NCI-H526 treated with DMSO at 0.1 percent for 48 hours (cell line): ENCODE data around the gene RNF224.

ENCODE experiments used
- DNase-seq: peaks from one replicate; lab custom pipeline; 2025; lab: John Stamatoyannopoulos, UW

Gene RNF224

DNA sequence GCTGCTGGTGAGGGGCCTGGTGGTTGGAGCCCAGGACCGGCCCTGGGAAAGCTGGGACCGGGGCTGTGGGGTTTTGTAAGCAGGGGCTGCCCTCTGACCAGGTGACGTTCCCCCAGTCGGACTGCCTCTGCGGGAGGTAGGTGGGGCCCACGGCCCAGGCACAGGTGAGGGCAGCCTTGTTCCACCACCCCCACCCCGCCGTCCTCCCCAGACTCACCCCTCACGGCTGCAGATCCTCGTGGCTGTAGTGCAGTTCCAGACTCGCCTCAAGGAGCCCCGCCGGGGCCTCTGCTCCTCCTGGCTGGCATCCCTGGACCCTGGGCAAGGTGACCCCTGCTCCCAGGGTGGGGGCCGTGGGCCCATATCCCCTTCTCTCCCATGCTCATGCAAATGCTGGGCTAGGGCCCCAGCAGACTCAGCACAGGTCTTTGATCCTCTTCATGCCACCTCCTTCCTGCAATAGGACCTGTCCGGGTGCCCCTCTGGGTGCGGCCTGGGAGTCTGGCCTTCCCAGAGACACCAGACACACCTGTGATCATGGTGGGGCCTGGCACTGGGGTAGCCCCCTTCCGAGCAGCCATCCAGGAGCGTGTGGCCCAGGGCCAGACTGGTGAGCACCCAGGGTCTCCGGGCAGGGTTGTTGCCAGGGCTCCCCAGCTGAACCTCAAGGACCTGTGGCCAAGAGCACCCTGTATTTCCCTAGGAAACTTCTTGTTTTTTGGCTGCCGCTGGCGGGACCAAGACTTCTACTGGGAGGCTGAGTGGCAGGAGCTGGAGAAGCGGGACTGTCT, 11.9 kb upstream of the RNF224 start:
- no peak for DNase-seq

DNA sequence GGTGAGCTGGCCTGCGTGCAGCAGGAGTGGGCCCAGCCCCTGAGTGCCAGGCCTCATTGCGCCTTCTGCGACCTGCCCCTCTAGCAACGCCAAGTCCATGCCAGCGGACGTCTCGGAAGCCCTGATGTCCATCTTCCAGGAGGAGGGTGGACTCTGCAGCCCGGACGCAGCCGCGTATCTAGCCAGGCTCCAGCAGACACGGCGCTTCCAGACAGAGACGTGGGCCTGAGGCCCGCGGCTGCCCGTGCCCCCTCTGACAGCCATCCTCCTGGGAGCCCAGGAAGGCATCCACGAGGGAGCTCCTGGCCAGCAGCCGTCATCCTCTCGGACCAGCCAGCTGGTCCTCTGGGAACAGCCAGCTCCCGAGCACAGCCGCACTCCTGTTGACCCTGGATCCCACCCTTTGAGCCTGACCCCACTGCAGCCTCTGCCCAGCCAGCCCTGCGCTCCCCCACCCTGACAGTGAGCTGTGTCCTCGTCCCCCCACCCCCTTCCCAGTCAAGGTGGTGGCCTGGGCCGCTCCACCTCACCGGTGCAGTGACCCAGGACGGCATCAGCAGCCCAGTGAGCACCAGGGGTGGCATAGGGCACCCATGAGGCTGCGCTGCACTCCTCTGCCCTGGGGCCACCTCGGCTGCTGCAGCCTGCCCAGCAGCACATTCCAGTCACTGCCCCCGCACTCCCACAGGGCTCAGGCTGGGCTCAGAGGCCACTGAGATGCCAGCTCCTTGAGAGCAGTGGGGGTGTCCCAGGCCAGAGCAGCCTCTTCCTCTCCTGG, 10.9 kb upstream of the RNF224 start:
- DNase-seq: no peak

DNA sequence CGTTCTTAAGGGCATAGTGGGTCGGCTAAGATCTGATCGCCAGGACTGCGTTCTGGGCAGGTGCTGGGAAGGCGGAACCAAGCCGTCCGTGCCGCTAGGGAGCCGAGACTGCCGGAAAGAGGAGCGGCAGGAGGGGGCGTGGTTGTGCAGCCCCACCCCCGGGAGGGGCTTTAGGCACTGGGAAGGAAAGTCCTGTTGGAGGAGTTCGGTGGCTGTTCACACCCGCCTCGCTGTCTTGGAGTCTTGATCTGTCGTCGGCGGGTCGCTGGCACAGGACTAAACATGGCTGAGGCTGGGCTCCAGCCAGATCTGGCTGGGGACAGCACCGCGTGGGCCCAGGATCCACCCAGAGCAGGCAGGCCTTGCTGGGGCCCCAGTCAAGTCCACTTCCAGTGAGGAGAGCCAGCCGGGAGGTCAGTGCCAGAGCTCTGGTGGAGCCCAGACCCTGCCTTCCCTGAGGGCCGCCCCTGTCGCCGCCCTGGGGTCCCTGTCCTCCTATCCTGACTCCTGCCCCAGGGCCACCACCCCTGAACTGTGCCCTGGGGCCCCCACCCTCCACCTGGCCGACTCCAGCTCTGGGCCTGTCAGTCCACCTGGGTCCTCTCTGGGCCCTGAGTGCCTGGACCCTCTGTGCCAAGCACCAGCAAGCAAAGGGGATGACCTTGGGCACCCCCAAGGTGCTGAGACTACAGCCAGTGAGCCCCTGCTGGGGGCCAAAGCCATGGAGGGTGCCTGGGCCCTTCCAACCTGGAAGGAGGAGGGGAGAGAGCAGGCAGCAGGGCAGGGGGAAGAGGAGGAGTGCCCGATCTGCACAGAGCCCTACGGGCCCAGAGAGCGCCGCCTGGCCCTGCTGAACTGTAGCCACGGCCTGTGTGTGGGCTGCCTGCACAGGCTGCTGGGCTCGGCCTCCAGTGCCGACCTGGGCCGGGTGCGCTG, 9.8 kb upstream of the RNF224 start:
- no peak for DNase-seq

DNA sequence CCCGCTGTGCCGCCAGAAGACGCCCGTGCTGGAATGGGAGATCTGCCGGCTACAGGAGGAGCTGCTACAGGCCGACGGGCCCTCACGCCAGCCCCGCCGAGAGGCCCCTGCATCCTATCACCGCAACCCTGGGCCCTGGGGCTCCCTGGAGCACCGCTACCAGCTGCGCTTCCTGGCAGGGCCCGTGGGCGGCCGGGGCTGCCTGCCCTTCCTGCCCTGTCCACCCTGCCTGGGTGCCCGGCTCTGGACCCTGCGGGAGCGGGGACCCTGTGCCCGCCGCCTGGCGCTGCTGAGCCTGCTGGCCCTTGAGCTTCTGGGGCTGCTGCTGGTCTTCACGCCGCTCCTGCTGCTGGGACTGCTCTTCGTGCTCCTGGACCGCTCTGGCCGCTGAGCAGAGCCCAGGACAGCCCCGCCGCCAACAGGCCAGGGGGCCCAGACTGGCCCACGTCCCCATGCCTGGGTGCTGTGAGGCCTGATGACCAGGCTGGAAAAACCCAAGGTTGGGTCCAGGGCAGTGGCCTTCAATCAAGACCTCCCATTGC, 9.0 kb upstream of the RNF224 start:
- no peak for DNase-seq

DNA sequence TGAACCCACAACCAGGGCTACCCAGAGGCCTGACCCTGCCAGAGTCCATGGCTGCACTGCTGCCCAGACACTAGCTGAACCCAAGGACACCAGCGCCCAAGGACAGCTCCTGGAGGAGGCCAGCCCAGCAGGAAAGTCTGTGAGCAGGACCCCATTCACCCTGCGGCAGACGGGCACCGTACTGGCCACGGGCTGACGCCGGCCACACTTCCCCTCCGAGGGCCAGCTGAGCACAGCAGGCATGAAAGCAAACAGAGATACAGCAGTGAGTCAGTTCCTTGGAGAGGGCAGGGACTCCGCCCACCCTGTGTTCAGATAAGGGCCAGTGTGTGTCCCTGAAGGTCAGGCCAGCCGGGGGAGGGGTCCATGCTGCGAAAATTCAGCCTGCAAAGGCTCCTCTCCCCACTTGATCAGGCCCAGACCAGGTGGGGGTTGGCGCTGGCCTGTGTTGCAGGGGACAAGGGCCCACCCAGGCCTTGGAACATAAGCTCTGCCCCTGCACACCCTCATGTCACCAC, 8.5 kb upstream of the RNF224 start:
- DNase-seq: no peak

DNA sequence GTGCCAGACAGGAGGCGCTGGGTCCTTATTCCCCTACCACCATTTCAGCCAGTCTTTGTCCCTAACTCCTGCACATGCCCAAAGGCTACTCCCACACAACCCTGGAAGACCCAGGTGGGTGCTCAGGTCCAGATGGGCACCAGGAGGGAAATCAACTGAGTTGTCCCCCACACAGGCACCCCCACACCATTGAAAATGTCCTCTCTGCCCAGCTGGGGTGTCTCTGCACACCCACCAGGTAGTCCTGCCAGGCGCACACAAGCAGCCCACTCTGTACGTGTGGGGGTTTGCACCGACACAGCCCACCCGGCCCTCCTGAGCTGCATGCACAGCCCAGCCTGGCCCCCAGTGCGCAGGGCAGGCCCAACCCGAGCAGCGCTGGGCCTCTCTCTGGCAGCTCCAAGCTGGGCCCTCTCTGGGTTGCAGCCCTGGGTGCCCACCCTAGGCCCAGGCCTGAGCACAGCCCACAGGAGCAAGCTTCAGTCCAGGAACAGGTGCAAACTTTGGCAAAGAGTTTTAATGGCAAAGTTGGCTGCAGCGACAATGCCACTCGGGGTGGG, 7.5 kb upstream of the RNF224 start:
- no peak for DNase-seq

DNA sequence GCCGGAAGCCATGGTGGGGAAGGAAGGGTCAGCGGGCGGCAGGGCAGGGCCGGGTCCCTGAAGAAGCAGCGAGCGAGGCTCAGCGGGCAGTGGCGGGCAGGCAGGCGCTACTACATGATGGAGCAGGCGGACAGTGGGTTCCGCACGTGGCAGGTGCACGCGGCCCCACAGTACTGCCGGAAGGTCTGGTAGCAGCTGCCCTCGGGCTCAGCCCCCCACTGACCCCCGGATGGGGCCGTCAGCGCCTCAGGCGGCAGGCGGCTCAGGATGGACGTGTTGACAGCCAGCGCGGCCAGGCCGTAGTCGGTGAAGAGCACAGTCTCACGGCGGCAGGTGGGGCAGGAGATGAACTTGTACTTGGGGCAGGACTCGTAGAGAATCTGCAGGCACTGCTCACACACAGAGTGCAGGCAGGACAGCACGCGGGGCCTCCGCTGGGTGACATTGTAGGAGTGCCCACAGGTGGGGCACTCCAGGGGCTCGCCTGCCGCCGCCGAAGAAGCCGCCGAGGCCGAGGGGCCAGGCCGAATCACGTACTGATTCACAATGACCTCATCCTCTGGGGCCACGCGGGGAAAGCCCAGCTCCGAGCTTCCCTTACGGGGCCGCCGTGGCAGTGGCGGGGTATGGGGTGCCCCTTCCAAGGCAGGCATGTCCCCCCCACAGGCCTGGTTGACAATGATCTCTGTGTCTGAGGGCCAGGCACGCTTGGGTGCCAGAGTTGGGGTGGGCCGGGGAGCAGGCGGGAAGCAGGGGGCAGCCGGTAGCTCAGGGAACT, 6.8 kb upstream of the RNF224 start:
- DNase-seq: no peak

DNA sequence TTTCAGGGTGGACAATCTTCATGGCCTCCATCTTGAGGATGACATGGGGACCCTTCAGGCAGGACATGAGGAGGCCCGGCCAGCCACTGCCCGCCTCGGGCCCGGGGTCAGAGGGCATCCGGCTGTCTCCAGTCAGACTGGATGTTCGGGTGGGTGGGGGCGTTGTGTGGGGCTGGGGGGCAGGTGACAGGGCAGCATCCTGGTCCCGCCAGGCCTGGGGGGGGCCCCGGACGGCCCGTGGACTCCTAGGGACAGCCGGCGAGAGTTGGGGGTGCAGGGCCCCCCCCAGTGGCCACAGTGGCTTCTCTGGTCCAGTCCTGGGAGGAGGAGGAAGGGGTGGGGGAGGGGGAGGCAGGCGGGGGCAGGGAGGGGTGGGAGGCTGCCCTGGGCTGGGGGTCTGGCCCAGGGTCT, 6.2 kb upstream of the RNF224 start:
- DNase-seq: no peak

DNA sequence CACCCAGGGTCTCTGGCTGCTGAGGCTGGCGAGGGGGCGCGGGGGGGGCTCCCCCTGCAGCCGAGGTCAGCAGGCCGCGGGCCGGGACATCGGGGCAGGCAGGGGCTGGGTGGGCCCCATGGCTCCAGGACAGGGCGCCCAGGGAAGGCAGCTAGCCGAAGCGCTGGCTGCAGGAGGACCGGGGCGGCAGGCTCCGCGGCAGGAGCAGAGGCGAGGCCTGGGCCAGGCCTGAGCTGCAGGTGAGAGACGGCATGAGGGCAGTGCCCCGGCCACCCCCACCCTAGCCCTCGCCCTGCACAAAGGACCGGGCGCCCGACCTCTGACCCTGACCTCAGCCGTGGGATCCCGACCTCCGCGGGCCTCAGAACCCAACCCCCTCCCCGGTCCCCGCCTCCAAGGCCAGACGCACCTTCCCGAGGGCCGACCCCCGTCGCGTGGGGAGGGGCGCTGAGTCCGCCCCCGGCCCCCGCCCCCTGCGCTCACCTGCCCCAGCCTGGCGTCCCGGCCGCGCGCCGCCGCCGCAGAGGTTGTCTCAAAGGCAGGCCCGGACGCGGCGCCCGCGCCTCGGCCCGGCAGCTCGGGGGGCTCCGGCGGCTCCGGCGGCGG, 5.7 kb upstream of the RNF224 start:
- no peak for DNase-seq

DNA sequence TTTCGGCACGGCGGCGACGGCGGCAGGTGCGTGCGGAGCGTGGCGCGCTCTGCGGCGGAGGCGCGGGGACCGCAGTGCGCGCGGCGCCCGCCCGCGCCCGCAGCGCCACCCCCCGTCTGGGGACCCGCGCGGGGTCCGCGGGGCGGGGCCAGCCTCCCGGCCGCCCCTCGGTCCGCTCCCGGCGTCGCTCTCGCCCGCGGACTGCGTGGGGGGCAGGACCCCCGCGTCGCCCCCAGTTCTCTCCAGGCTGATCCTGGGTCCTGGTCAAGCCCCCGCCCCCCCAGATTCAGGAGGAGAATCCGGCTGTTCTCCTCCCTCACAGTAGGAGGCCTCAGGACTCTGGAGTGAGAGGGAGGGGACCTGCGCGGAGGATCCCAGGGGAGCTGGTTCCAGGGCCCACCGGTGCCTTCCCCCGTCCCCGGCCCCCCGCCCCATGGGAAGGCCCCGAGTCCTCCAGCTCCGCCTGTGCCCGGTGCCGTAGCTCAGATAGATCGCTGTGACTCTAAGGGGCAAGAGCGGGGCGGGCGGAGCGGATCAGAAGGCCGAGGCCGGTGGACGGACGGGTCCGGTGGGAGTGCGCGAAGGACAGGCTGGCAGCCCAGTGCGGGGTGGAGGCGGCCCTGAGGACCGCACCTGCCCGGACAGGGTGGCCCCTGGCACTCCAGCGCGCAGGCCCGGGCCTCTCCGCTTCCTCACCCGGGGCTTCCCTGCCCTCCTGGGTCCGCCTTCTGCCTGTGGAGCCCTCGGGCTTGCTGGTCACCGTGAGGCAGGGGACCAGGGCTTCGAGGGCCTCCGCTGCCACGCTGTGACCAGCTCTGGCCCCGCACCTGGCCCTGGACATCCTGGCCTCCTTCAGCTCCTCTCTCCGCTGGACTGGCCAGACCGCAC, 4.9 kb upstream of the RNF224 start, which contains the start of gene RNF208:
Gene RNF208, minus strand, starts transcription at position 51 of the 888 bp plus-strand sequence. CDS start 1,028 bp downstream, outside the sequence.
- DNase-seq: no peak

DNA sequence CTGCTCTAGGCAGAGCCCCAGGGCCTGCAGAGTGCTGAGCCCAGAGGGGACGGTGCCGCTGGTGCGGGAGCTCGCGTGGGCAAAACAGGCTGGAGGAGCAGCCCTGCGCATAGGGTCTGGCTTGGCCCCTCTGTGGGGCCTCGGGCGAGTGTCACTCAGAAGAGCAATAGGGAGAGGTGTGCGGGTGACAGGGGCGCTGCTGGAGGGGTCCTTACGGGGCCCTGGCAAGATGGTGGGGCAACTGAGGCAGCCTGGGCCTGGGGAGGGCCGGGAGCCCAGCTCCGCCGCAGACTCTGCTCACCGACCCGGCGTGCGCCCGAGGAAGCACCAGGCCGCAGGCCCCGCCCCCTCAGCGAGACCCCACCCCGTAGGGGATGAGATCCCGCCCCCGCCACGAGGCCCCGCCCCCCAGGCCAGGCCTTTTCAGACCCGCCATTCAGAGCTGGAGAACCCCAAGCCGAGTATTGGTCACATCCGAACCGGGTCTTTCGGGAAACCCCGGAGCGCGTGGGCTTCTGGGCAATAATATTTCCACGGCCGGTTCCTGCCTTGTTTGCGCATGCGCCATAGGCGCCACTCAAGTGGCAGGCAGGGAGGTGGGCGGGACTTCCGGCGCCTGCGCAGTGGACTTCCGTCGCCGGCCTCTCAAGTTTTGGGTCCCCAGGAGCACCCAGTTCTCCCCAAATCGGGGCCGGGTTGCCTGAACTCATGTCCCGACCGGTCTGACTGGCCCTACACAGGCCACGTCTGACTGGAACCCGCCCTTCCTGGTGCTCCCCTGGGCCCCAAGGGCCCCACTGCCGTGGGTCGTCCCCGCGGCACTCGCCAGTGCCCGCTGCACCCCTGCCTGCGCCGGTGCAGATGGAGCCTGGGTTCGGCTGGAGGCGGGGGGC, 4.0 kb upstream of the RNF224 start:
- peak; percentile 82 for DNase-seq

DNA sequence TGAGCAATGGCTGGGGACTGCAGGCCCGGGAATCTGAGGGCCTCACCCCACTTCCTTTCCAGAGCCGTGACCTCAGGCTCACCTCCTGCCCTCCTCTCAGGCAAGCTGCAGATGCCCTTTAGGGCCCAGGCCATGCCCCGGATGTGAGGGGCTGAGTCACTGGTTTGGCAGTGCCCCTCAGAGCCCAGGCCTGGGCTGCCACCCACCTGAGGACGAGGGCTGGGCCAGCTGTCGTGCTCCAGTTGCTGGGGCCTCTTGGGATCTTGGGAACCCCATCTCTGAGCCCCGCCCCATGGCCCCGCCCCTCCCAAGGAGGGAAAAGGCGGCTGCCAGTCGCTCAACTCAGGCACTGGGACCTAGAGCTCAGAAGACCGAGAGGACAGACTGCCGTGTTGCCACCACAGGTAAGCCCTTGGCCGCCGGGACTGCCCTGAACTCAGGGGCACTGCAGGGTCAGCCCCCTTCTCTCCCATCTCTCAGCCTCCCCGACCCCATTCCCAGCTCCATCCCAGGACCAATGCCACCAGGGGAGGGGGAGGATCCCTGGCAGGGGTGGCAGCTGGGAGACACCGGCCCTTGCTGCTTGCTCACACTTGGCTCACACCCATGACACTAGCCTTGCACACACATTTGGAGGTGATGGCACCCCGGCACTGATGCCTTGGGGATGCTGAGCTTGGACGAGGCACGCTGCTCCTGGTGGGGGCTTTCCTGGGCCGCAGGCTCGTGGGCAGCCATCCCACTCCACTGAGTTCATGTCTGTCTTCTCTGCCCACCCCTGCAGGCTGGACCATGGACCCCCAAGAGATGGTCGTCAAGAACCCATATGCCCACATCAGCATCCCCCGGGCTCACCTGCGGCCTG, 2.2 kb upstream of the RNF224 start, which contains the start of gene CYSRT1:
Gene CYSRT1, plus strand, starts transcription at position 345 of the 865 bp plus-strand sequence. Its CDS starts 448 bp downstream, at position 793.
- no peak for DNase-seq

DNA sequence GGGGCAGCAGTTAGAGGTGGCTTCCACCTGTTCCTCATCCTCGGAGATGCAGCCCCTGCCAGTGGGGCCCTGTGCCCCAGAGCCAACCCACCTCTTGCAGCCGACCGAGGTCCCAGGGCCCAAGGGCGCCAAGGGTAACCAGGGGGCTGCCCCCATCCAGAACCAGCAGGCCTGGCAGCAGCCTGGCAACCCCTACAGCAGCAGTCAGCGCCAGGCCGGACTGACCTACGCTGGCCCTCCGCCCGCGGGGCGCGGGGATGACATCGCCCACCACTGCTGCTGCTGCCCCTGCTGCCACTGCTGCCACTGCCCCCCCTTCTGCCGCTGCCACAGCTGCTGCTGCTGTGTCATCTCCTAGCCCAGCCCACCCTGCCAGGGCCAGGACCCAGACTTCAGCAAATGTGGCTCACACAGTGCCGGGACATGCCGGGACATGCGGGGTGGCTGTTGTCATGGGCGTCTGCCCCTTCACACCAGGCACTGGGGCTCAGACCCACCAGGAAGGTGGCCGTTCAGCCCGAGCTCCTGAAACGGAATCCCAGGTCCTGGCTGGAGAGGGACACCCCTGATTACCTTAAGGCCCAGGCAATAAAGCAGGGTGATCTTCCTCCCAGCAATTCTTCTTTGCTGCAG, 1.5 kb upstream of the RNF224 start:
- no peak for DNase-seq

DNA sequence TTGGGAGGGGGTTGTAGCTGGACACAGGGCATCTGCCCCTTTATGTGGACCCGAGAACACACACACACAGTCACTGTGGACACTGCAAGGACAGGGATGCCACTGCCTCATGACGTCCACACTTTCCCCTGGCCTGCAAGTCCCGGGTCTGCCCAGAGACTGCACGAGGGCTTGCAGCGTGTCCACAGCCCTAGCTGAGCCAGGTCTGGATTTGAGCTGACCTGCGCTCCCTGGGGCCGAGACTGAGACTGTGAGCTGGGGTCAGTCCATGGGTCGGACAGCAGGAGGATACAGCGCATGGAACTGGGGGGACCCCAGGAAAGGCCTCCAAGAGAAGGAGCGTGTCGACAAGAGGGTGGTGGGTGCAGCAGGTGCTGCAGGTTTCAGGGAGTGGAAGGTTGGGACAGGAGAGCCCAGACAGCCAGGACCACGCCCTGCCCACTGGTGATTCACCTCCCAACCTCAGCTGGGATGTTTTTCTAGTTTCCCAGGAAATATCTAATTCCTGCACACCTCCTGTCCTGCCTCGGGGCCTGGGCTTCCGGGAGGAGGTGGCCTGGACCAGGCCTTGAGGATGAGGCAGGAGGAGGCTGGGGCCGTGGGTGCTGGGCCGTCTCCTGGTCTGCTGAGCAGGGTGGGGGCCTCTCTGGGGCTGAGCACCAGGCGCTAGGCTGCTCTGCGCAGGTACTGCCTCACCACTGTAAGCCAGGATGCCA, 806 bp upstream of the RNF224 start:
- no peak for DNase-seq

DNA sequence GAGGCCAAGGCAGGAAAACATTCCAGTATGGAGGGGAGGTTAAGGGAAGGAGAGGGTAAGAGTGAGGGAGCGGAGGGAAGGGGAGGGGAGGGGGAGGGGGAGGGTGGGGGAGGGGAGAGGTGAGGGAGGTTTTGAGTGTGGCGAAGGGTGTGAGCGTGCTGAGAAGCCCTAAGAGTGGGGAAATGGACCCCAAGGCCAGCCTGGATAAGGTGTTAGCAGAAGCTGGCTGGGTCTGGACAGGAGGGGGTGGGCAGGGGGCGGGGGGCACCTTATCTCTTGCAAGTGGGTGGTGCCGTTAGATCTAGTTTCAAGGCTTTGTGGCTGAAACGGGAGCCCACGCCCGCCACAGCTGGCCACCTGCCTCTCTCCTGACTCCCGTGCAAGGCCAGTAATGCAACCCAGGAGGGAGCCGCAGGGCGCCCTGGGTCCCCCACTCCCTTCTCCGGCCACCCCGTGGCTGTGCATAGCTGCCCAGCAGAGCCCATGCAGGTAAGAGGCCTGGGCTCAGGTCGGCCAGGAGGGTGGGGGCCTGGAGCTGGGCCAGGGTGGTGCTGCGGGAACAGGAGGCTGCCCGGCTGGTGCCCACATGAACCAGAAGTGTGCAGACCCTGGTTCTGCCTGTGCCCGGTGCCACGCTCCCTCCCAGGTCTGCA, 677 bp downstream of the RNF224 start:
- no peak for DNase-seq
